Spinal cord (tissue), 10 donors: ENCODE data around the gene GDPD4. TPM values are rescaled to one million over a fixed set of nuclear protein-coding genes. Genes with fewer than 3 reads are reported as not detected.
A peak's percentile ranks its signal among the peaks of the same experiment; 100 is the strongest.

ENCODE experiments used
- DNase-seq, 6 donors: peaks; one replicate each; pipeline versions ENCODE4 v3.0.0 to v3.0.0-alpha.2; 2013 to 2015; ENCODE audit warnings: low spot score in 6 of 6, low read depth in 4 of 6
- H3K27ac ChIP-seq: one replicate; pipeline ENCODE4 v1.5.1; 2013; ENCODE audit warnings: low read depth, low read length, control low read depth
- H3K27me3 ChIP-seq: one replicate; pipeline ENCODE4 v1.6.1; 2013; ENCODE audit warnings: low read length; ENCODE audit not compliant: control insufficient read depth, insufficient read depth
- H3K36me3 ChIP-seq: one replicate; pipeline ENCODE4 v1.6.1; 2013; ENCODE audit warnings: low read length; ENCODE audit not compliant: control insufficient read depth, insufficient read depth
- H3K4me1 ChIP-seq: one replicate; pipeline ENCODE4 v1.6.1; 2013; ENCODE audit warnings: low read length; ENCODE audit not compliant: control insufficient read depth, insufficient read depth
- H3K4me3 ChIP-seq: one replicate; pipeline ENCODE4 v1.5.1; 2013; ENCODE audit warnings: low read depth, low read length, control low read depth
- H3K9me3 ChIP-seq: one replicate; pipeline ENCODE4 v1.6.1; 2013; ENCODE audit warnings: low read length; ENCODE audit not compliant: control insufficient read depth, insufficient read depth
- WGBS: methylation state at CpG from one replicate; pipeline ENCODE4 v1.1.5; 2013; ENCODE audit warnings: missing lambda C conversion rate; ENCODE audit not compliant: insufficient coverage; 5-methylcytosine and 5-hydroxymethylcytosine counted together
- polyA plus RNA-seq, 2 donors: library from polyadenylated mRNA; unstranded; fragments of 120-200 nt; gene quantifications; one replicate each; pipeline ENCODE4 v1.2.1, GENCODE V29; 2013; ENCODE audit not compliant: insufficient read length in 2 of 2
- total RNA-seq, 2 donors: library from RNA; depleted of rRNA in 1 of 2; stranded (reverse); fragments of 120-200 nt in 1 of 2; fragments of >200 nt in 1 of 2; gene quantifications; one replicate each; pipeline versions ENCODE4 v1.2.3 to v1.2.4, GENCODE V29; 2013 to 2014
- donor health status: healthy.

GDPD4 gene
- total and polyA plus RNA-seq, 4 donors = 0.44 TPM; not detected in 3

DNA sequence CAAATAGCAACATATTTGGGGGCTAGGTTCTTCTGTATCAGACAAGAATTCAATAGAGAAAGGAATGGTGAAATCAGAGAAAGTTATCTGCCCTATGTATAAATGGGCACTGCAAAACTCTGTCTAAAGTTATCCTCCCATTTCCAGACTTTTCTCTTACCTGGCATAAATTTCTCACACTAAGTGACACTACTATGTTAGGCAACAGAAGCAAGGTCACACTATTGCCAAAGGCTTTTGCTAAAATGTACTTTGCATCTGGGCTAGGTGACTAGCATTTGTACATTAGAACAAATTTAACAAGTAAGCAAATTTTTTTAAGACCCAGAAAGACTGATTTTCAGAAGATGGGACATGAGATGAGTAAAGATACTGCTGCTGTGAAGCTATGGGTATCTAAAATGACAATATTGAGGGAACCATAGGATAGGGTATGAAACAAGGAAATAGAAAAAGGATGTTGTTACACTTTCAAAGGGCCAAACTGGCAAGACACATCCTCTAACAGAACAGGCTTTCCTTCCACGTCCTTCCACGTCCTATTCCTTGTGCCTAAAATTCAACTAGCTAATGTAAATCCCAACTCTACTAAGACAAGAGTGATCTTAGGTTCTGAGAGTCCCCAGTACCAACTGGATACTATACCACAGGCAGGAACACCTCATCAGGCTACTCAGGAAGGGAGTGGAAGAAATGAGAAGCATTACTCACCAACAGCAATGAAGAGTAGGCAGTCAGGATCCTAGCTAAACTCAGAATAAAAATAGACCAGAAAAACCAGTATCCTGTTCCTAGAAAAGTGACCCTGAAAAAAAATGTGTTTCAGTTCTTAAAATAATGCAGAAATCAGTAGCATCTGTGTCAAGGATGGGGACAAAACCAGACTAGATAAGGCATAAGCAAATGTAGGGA is 22.6 kb downstream of the GDPD4 start:
- Histone ChIP-seq H3K27ac (no peak overlapping the region), H3K27me3 (no peaks in the 10 kb centered on the region), H3K9me3 (peaks cover 1% of the 10 kb centered on the region), H3K36me3 (no peaks in the 10 kb centered on the region), H3K4me1 (no peaks in the 10 kb centered on the region), H3K4me3 (no peak overlapping the region)
- no peak for DNase-seq
- WGBS = 83% methylated on average over 2 of the region's 2 CpGs

- no peaks in the 10 kb centered on the region for H3K27me3 ChIP-seq
- no peaks in the 10 kb centered on the region for H3K36me3 ChIP-seq
- WGBS = 91% methylated on average over 1 of the region's 2 CpGs
- H3K27ac ChIP-seq = no peak overlapping the region
- no peak overlapping the region for H3K4me3 ChIP-seq
- H3K9me3 ChIP-seq = peaks cover 1% of the 10 kb centered on the region
- no peak for DNase-seq
- no peaks in the 10 kb centered on the region for H3K4me1 ChIP-seq
Observed at GRCh38 chr11:77276271-77276670, 25.2 kb downstream of the GDPD4 start.

DNA sequence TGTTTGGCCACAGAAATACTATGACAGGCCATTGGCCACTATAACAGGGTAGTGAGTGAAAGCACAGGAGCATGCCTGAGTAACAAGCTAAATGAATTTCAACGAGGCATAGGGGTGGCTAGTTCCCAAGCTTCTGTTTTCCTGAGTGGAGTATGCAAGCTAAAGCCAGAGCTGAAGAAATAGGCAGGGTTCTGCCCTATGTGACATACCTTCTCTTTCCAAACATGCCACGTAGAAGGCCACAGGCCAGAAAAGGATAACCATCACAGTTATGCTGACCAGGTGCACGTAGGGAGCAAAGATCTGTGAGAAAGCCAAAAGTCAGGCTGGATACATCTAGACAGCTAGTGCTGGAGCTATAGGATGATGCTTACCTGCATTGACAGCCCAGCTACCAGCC is 30.6 kb downstream of the GDPD4 start:
- Histone ChIP-seq H3K36me3 (no peaks in the 10 kb centered on the region), H3K27me3 (no peaks in the 10 kb centered on the region), H3K4me3 (no peak overlapping the region), H3K9me3 (no peaks in the 10 kb centered on the region), H3K4me1 (no peaks in the 10 kb centered on the region), H3K27ac (no peak overlapping the region)
- WGBS = 63% methylated on average over 1 of the region's 3 CpGs
- DNase-seq = no peak

DNA sequence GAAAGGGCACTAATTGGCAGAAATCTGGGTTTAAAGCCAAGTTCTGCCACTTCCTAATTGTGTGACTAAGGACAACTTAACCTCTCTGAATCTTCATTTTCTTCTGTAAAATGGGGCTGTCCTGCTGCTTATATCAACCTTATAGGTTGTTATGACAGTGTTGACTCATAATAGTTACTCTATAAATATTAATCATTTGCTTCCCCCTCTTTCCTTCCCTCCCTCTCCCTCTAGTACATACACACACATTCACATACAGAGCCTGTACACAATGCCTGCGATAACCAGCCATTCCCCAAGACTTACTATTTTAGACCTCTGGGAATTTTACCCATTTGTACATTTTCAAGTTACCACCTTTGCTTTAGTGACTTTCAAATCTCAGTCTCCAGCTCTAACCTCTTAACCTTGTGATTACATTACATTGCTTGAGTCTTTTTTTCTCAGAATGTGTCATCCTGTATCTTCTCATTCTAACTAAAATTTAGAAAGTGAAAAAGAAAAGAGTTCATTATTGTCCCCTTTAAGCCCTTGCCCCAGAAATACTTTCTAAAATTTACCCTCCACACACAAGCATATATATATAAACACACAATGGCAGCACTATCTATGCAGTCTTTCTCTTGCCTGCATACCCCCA is 31.9 kb downstream of the GDPD4 start:
- DNase-seq = no peak
- WGBS = 87% methylated on average over 1 of the region's 1 CpG
- Histone ChIP-seq H3K27ac (no peak overlapping the region), H3K9me3 (no peaks in the 10 kb centered on the region), H3K4me3 (no peak overlapping the region), H3K4me1 (no peaks in the 10 kb centered on the region), H3K27me3 (no peaks in the 10 kb centered on the region), H3K36me3 (no peaks in the 10 kb centered on the region)

- Histone ChIP-seq H3K4me3 (no peak overlapping the region), H3K4me1 (no peaks in the 10 kb centered on the region), H3K27me3 (no peaks in the 10 kb centered on the region), H3K9me3 (no peaks in the 10 kb centered on the region), H3K27ac (no peak overlapping the region), H3K36me3 (no peaks in the 10 kb centered on the region)
- WGBS = 91% methylated on average over 1 of the region's 2 CpGs
- DNase-seq = no peak
Observed at GRCh38 chr11:77267962-77268361, 33.5 kb downstream of the GDPD4 start.

DNA sequence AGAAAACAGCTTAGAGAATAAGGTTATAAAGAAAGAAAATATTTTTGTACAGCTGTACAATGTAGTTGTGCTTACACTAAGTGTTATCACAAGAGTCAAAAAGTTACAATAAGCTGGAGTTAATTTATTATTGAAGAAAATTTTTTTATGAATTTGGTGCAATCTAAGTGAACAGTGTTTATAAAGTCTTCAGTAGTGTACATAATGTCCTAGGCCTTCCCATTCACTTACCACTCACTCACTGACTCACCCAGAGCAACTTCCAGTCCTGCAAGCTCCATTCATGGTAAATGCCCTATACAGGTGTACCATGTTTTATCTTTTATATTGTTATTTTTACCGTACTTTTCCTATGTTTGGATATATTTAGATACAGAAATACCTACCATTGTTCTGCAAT is 34.7 kb downstream of the GDPD4 start:
- no peaks in the 10 kb centered on the region for H3K4me1 ChIP-seq
- no peaks in the 10 kb centered on the region for H3K9me3 ChIP-seq
- DNase-seq = no peak
- H3K36me3 ChIP-seq = no peaks in the 10 kb centered on the region
- no CpG with 5 or more reads among the region's 1 CpG for WGBS
- no peak overlapping the region for H3K27ac ChIP-seq
- no peaks in the 10 kb centered on the region for H3K27me3 ChIP-seq
- no peak overlapping the region for H3K4me3 ChIP-seq

- Histone ChIP-seq H3K4me1 (no peaks in the 10 kb centered on the region), H3K36me3 (no peaks in the 10 kb centered on the region), H3K27ac (no peak overlapping the region), H3K27me3 (no peaks in the 10 kb centered on the region), H3K4me3 (no peak overlapping the region), H3K9me3 (peaks cover 3% of the 10 kb centered on the region)
- DNase-seq = no peak
Observed at GRCh38 chr11:77262803-77263202, 38.7 kb downstream of the GDPD4 start.

GRCh38 chr11:77259641-77260040 is 41.8 kb downstream of the GDPD4 start:
- no peaks in the 10 kb centered on the region for H3K36me3 ChIP-seq
- H3K4me1 ChIP-seq = no peaks in the 10 kb centered on the region
- no peaks in the 10 kb centered on the region for H3K27me3 ChIP-seq
- H3K27ac ChIP-seq = no peak overlapping the region
- DNase-seq = peak in 1 of 6 donors; percentile 37
- H3K4me3 ChIP-seq = no peak overlapping the region
- peaks cover 3% of the 10 kb centered on the region for H3K9me3 ChIP-seq
- 100% methylated on average over 2 of the region's 2 CpGs for WGBS

GRCh38 chr11:77253690-77254089 is 47.8 kb downstream of the GDPD4 start:
- WGBS = 85% methylated on average over 1 of the region's 1 CpG
- Histone ChIP-seq H3K27me3 (no peaks in the 10 kb centered on the region), H3K27ac (no peak overlapping the region), H3K36me3 (no peaks in the 10 kb centered on the region), H3K9me3 (peaks cover 1% of the 10 kb centered on the region), H3K4me1 (no peaks in the 10 kb centered on the region), H3K4me3 (no peak overlapping the region)
- no peak for DNase-seq
